ENCODE measurements around the gene BRINP2.

DNA sequence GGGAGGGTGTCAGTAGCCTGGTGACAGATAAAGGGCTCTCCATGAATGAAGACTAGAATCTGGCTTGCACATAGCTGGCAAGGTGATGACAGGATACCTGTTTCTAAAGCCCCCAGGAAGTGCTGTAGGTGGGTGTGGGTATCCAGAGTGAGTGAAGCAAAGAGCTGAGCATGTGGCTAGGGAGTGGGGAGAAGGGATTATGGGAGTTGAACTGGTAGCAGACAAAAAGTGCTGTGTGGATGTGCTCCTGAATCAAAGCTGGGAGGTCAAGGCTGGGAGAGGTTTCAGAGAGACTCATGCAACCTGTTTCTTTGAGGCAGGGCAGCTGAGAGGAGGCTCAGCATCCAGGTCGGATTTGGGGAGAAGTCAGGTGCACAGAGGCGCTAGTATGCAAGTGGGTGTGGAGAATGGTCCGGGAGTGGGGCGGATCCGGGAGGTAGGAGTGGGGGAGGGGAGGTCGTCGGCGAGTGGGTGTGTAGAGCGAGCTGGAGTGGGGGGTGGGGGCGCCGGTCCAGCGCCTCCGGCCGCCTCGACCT, 6.8 kb upstream of the BRINP2 start:
- TF ChIP-seq POLR2AphosphoS5 (IDR thresholded peaks at IDR 0.05; ENCODE audit: low read depth, low read length) (no peak), SP1 (IDR thresholded peaks at IDR 0.05; ENCODE audit: low read depth, low read length) (no peak), HDAC6 (IDR thresholded peaks at IDR 0.05; ENCODE audit: low read depth, low read length) (no peak), RXRA (IDR thresholded peaks at IDR 0.05; ENCODE audit: insufficient read depth, low read depth, low read length) (no peak), ZNF274 (IDR thresholded peaks at IDR 0.05; ENCODE audit: borderline replicate concordance, extremely low read depth, low read length) (no peak)
- TF ChIP-seq, protein P1, sequence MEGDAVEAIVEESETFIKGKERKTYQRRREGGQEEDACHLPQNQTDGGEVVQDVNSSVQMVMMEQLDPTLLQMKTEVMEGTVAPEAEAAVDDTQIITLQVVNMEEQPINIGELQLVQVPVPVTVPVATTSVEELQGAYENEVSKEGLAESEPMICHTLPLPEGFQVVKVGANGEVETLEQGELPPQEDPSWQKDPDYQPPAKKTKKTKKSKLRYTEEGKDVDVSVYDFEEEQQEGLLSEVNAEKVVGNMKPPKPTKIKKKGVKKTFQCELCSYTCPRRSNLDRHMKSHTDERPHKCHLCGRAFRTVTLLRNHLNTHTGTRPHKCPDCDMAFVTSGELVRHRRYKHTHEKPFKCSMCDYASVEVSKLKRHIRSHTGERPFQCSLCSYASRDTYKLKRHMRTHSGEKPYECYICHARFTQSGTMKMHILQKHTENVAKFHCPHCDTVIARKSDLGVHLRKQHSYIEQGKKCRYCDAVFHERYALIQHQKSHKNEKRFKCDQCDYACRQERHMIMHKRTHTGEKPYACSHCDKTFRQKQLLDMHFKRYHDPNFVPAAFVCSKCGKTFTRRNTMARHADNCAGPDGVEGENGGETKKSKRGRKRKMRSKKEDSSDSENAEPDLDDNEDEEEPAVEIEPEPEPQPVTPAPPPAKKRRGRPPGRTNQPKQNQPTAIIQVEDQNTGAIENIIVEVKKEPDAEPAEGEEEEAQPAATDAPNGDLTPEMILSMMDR (IDR thresholded peaks at IDR 0.05; ENCODE audit: control extremely low read depth in 1 of 3, insufficient read depth in 1 of 3, low read depth in 1 of 3, low read length in 3 of 3) = no peak
- TF ChIP-seq, protein P2, sequence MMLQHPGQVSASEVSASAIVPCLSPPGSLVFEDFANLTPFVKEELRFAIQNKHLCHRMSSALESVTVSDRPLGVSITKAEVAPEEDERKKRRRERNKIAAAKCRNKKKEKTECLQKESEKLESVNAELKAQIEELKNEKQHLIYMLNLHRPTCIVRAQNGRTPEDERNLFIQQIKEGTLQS (IDR thresholded peaks at IDR 0.05; ENCODE audit: insufficient read depth, low read depth, low read length) = no peak

Data from H1 (cell line).